ENCODE data around the gene PIP5K1B.

PIP5K1B gene

DNA sequence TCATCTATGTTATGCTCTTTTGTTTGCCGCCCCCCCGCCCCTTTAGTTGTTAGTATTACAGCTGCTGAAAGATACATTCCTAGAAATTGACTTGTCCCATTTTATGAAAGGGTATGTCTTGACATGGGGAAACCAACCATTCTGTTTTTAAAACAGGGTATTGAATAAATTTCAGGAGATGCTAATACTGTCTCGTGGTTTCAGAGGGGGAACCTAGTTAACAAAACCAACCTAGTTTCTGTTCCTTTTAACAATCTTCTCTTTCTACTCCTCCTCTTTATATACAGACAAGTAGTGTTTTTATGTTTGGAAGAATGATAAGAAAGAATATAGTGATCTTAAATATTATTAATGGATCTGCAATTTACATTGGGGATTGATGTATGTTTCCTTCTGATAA is 3.5 kb downstream of the PIP5K1B start:
- no peak for DNase-seq (ENCODE audit: low read depth)

- no peak for DNase-seq (ENCODE audit: low read depth)
Observed at GRCh38 chr9:68709291-68710110, 4.5 kb downstream of the PIP5K1B start.

DNA sequence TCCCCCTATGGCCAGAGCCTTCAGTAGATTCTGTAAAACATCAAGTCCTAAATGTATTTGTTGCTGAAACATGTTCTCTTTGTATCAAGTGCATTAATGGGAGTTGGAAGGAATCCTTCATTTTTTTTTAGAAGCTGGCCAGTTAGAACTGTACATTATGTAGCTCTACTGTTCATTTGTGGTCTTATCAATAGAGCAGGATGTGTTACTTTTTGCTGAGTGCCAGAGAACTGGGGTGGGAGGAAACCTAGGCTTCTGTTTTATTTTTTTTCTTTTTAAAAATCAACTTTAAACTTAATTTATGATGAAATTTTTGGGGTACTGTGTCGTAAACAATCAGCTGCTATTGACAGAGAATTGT is 5.1 kb downstream of the PIP5K1B start:
- no peak for DNase-seq (ENCODE audit: low read depth)

GRCh38 chr9:68711281-68711680 is 6.2 kb downstream of the PIP5K1B start:
- DNase-seq (ENCODE audit: low read depth) = no peak

DNA sequence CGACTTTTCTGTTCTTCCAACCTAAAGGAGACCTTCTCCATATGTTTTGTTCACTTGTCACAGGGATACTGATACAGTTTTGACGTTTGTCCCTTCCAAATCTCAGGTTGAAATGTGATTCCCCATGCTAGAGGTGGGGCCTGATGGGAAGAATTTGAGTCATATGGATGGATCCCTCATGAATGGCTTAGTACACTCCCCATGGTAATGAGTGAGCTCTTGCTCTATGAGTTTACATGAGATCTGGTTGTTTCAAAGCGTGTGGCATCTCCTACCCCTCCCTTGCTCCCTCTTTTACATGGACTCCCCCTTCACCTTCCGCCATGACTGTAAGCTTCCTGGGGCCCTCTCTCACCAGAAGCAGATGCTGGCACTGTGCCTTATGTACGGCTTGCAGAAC is 6.9 kb downstream of the PIP5K1B start:
- no peak for DNase-seq (ENCODE audit: low read depth)

- no peak for DNase-seq (ENCODE audit: low read depth)
Observed at GRCh38 chr9:68714416-68715180, 9.6 kb downstream of the PIP5K1B start.

GRCh38 chr9:68715181-68715456 is 10.1 kb downstream of the PIP5K1B start:
- no peak for DNase-seq (ENCODE audit: low read depth)

- no peak for DNase-seq (ENCODE audit: low read depth)
Observed at GRCh38 chr9:68717552-68718443, 12.8 kb downstream of the PIP5K1B start.

DNA sequence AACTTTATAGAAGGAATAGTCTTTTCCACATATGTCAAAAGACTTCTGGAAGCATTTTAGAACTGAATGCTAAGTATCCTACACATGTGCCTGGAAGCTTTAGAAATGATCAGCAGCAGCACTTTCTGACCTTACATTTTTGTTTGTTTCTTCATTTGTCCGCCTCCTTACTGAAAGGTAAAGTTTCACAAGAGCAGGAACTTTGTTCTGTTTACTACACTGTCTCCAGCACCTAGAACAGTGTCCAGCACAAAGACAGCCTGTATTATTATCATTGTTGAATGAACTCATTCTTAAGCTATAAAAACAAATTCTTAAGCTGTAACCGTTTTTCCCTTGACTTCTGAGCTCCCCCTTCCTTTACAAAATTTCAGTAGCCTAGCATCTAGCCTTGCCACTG is 14.8 kb downstream of the PIP5K1B start:
- DNase-seq (ENCODE audit: low read depth) = no peak

- no peak for DNase-seq (ENCODE audit: low read depth)
Observed at GRCh38 chr9:68720656-68721313, 15.7 kb downstream of the PIP5K1B start.

DNA sequence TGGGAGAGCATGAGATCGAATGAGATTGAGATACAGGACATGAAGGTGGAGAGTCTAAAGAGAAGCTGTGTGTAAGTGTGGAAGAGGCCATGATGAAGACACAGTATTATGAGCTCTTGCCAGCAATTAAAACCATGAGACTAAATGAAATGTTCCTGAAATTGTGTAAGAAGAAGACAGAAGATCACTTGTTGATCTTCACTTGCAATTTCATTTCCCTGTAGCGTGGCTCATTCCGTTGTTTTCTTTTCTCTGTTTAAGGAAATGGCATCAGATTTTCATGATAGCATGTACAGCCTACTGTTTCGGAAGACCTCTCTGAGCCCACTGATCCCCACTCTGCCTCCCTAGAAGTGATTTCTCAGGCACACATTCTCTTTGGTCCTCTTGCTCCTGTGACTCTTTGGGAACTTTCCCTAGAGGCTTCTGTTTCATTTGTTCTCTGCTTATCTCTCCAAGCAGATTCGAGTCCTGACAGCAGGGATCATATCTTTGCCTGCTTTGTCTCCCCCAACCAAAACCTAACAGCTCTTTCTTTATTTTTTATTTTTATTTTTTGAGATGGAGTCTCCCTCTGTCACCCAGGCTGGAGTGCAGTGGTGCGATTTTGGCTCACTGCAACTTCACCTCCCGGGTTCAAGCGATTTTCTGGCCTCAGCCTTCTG is 16.8 kb downstream of the PIP5K1B start:
- DNase-seq (ENCODE audit: low read depth) = no peak

DNA sequence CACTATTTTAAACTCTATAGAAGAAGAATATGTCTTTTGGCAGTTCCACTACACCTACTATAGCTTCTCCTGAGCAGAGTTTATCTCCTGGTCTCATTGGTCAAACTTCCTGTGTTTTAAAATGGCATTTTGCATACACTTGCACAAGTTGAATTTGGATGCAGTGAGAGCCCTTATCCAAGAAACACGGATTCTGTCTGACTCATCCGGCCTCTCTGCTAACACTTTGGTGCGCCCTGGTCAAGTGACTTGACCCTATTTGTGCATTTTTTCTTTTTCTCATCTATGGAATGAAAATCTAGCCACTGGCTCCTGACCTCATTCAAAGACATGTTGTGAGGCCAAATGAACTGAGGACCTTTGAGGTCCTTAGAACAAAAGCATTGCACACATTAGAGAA is 20.0 kb downstream of the PIP5K1B start:
- no peak for DNase-seq (ENCODE audit: low read depth)

- DNase-seq (ENCODE audit: low read depth) = no peak
Observed at GRCh38 chr9:68726489-68726888, 21.4 kb downstream of the PIP5K1B start.

- DNase-seq (ENCODE audit: low read depth) = no peak
Observed at GRCh38 chr9:68727636-68728035, 22.6 kb downstream of the PIP5K1B start.

DNA sequence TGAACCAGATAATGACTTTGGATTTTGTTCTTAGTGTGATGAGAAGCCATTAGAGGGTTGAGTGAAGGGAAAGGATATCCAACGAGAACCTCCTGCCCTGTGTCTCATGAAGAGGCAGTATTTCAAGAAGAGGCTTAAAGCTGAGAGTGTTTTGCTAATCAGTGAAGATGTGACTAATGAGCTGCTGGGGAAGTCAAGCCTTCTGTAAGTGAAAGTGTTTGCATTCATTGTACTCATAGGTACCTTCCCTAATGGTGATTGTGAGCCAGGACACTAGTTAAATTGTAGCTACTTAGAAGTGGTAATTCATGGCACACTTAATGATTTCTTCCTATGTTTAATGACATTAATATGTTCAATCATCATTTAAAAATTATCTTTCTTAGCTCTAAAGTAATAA is 23.7 kb downstream of the PIP5K1B start:
- no peak for DNase-seq (ENCODE audit: low read depth)

GRCh38 chr9:68730570-68731235 is 25.7 kb downstream of the PIP5K1B start:
- DNase-seq (ENCODE audit: low read depth) = no peak

DNA sequence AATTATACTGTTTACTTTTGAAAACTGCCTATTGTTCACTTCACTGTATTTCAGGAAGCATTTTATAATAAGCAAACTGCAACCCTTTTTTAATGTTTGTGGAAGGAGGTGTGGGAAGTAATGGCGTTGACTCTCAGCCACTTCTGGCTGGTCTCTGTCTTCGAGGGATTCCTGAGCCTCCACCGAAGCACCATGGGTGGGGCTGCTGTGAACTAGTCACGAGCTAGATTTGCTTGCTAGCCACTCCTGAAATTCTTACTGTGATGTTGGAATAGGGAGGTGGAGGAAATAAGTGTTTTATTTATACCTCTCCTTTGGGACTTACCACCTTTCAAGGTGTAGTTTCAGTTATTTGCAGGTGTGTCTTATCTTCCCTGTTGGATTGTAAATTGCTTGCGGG is 26.8 kb downstream of the PIP5K1B start:
- DNase-seq (ENCODE audit: low read depth) = no peak

GRCh38 chr9:68732405-68733020 is 27.5 kb downstream of the PIP5K1B start:
- DNase-seq (ENCODE audit: low read depth) = no peak

GRCh38 chr9:68733021-68733405 is 28.0 kb downstream of the PIP5K1B start:
- no peak for DNase-seq (ENCODE audit: low read depth)

DNA sequence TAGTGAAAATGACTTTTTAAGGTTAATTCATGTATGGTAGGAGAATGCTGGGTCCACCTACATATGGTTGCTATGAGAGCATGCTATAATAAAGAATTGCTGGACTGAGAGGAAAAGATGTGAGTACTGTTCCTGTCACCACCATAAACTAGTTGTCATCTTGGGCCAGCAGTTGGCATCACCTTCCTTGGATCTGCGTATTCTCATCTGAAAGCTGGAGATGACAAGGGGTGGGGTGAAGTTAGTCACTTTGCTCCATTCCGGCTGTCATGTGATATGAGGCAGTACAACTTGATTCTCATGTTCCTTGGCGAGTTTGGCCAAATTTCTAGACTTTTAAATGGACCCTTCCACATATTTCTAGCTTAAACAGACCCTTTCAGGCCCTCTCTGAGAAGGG is 33.3 kb downstream of the PIP5K1B start:
- no peak for DNase-seq (ENCODE audit: low read depth)

All from HS-27A (cell line).